Vagina (tissue), 2 donors: Measurements from ENCODE around the gene SLC17A7. TPM values are rescaled to one million over a fixed set of nuclear protein-coding genes. Genes with fewer than 3 reads are reported as not detected.

ENCODE experiments used
- DNase-seq, 2 donors: peaks; one replicate each; pipeline ENCODE4 v3.0.0-alpha.2; 2017; ENCODE audit errors: extremely low spot score in 2 of 2
- H3K27ac ChIP-seq: fragments of 200-600 bp; sonication (generic); one replicate; pipeline ENCODE4 v1.5.1; 2019
- H3K27me3 ChIP-seq: fragments of 200-600 bp; sonication (generic); one replicate; pipeline ENCODE4 v1.5.1; 2019
- H3K36me3 ChIP-seq, 2 donors: fragments of 200-600 bp; sonication (generic); one replicate each; pipeline ENCODE4 v1.5.1; 2017 to 2019
- H3K4me1 ChIP-seq: fragments of 200-600 bp; sonication (generic); one replicate; pipeline ENCODE4 v1.5.1; 2019
- H3K4me3 ChIP-seq, 2 donors: fragments of 200-600 bp; sonication (generic); 1 replicate in 1 of 2; 2 replicates in 1 of 2; pipeline ENCODE4 v1.5.1; 2016 to 2019
- H3K9me3 ChIP-seq: fragments of 200-600 bp; sonication (generic); one replicate; pipeline ENCODE4 v1.5.1; 2019
- CTCF ChIP-seq, 3 experiments: fragments of 450-650 bp in 2 of 3; fragments of 200-600 bp in 1 of 3; sonication (generic) in 1 of 3; IDR thresholded peaks; one replicate each; pipeline ENCODE4 v1.5.1; 2017 to 2019; ENCODE audit warnings: antibody characterized with exemption in 3 of 3, mild to moderate bottlenecking in 2 of 3, moderate library complexity in 2 of 3
- POLR2A ChIP-seq, 2 donors: fragments of 450-650 bp; IDR thresholded peaks; one replicate each; pipeline ENCODE4 v1.6.1; 2017; ENCODE audit warnings: antibody characterized with exemption in 2 of 2, mild to moderate bottlenecking in 2 of 2, moderate library complexity in 2 of 2
- POLR2AphosphoS5 ChIP-seq, 2 donors: sonication (generic); formaldehyde crosslinking; IDR thresholded peaks; one replicate each; pipeline ENCODE4 v1.9.0; 2017; ENCODE audit warnings: antibody characterized with exemption in 2 of 2, mild to moderate bottlenecking in 2 of 2, low read depth in 1 of 2; ENCODE audit not compliant: insufficient read depth in 1 of 2
- intact Hi-C: fragments of 100-400 bp; cut with DNase I; formaldehyde crosslinking; loops from one replicate; pipeline ENCODE4 v1.15.1; 2023
- total RNA-seq: library from RNA; depleted of rRNA; stranded (reverse); fragments of >200 nt; gene quantifications from one replicate; pipeline ENCODE4 v1.2.3, GENCODE V29; 2016

SLC17A7 gene
- total RNA-seq, 1 donor from 2014 or later: 0.74 TPM

GRCh38 chr19:49423071-49423984 is 18.0 kb downstream of the SLC17A7 start, which contains the start of gene PTH2:
Gene PTH2, minus strand, starts transcription at chr19:49423441. Its CDS starts 102 bp downstream, at chr19:49423339.
- H3K27ac ChIP-seq: no peak within 1 kb of the TSS
- TF ChIP-seq CTCF (IDR thresholded peaks at IDR 0.05) (no peak), POLR2AphosphoS5 (IDR thresholded peaks at IDR 0.05; ENCODE audit: insufficient read depth in 1 of 2, low read depth in 1 of 2) (no peak), POLR2A (IDR thresholded peaks at IDR 0.05) (no peak)
- no peak for DNase-seq
- H3K4me3 ChIP-seq: peak within 1 kb of the TSS in 1 of 2 donors; percentile 6
- intact Hi-C loops: no loop called here
- H3K27me3 ChIP-seq: peaks cover 40% of the 10 kb centered on the region
- H3K36me3 ChIP-seq: no peaks in the 10 kb centered on the region
- no peaks in the 10 kb centered on the region for H3K9me3 ChIP-seq
- peaks cover 35% of the 10 kb centered on the region for H3K4me1 ChIP-seq

- Histone ChIP-seq H3K27ac (no peak overlapping the region), H3K4me3 (peak overlapping the region in 1 of 2 donors; percentile 6), H3K36me3 (no peaks in the 10 kb centered on the region), H3K9me3 (no peaks in the 10 kb centered on the region), H3K27me3 (peaks cover 40% of the 10 kb centered on the region), H3K4me1 (peaks cover 27% of the 10 kb centered on the region)
- no peak for TF ChIP-seq CTCF (IDR thresholded peaks at IDR 0.05)
- no peak for TF ChIP-seq POLR2A (IDR thresholded peaks at IDR 0.05)
- no peak for TF ChIP-seq POLR2AphosphoS5 (IDR thresholded peaks at IDR 0.05; ENCODE audit: insufficient read depth in 1 of 2, low read depth in 1 of 2)
- intact Hi-C loops: no loop called here
- no peak for DNase-seq
Measured at GRCh38 chr19:49422407-49423070, 18.8 kb downstream of the SLC17A7 start.

- Histone ChIP-seq H3K27ac (no peak overlapping the region), H3K4me1 (peaks cover 26% of the 10 kb centered on the region), H3K9me3 (no peaks in the 10 kb centered on the region), H3K36me3 (no peaks in the 10 kb centered on the region), H3K27me3 (peaks cover 36% of the 10 kb centered on the region), H3K4me3 (no peak overlapping the region)
- intact Hi-C loops: no loop called here
- no peak for TF ChIP-seq POLR2AphosphoS5 (IDR thresholded peaks at IDR 0.05; ENCODE audit: insufficient read depth in 1 of 2, low read depth in 1 of 2)
- no peak for TF ChIP-seq CTCF (IDR thresholded peaks at IDR 0.05)
- no peak for TF ChIP-seq POLR2A (IDR thresholded peaks at IDR 0.05)
- no peak for DNase-seq
Measured at GRCh38 chr19:49421878-49422202, 19.5 kb downstream of the SLC17A7 start.

- Histone ChIP-seq H3K27me3 (peaks cover 32% of the 10 kb centered on the region), H3K36me3 (no peaks in the 10 kb centered on the region), H3K4me1 (peaks cover 26% of the 10 kb centered on the region), H3K27ac (no peak overlapping the region), H3K9me3 (no peaks in the 10 kb centered on the region), H3K4me3 (no peak overlapping the region)
- intact Hi-C loops: no loop called here
- TF ChIP-seq CTCF (IDR thresholded peaks at IDR 0.05) (no peak), POLR2A (IDR thresholded peaks at IDR 0.05) (no peak), POLR2AphosphoS5 (IDR thresholded peaks at IDR 0.05; ENCODE audit: insufficient read depth in 1 of 2, low read depth in 1 of 2) (no peak)
- DNase-seq: no peak
Measured at GRCh38 chr19:49421039-49421877, 20.1 kb downstream of the SLC17A7 start.
